NCI-H526 (cell line): Measurements from ENCODE around the gene UGT1A6.
A peak's percentile ranks its signal among the peaks of the same experiment; 100 is the strongest.
"Not testable (repeated sequence)": the region's sequence is repeated elsewhere in the genome, so short reads cannot be mapped to it uniquely, and the experiment has no call there.

Experiments
- DNase-seq, 2 experiments: peaks; one replicate each; lab custom pipeline; 2025; lab: John Stamatoyannopoulos, UW

Gene UGT1A6

GRCh38 chr2:233686928-233687327 is 5.8 kb upstream of the UGT1A6 start:
- DNase-seq = no peak

- no peak for DNase-seq
Observed at GRCh38 chr2:233688341-233688740, 4.3 kb upstream of the UGT1A6 start.

- no peak for DNase-seq
Observed at GRCh38 chr2:233689031-233689430, 3.7 kb upstream of the UGT1A6 start.

DNA sequence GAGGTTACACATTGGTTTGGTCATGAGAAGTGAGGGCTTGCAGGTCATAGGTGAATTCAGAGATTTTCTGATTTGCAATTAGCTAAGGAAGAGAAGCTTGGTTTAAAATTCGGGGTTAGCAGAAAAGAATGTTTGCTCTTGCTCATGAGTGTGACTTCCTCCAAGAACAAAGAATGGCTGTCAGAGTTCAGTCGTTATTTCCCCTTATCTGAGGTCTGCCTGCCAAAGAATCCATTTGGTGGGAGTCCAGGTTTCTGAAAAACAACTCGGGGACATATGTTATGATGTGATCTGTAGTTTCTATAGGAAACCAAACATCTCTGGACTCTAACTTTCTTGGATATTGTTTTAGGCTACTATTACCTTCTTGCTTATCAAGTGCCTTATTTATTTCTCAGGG is 3.2 kb upstream of the UGT1A6 start:
- no peak for DNase-seq

DNA sequence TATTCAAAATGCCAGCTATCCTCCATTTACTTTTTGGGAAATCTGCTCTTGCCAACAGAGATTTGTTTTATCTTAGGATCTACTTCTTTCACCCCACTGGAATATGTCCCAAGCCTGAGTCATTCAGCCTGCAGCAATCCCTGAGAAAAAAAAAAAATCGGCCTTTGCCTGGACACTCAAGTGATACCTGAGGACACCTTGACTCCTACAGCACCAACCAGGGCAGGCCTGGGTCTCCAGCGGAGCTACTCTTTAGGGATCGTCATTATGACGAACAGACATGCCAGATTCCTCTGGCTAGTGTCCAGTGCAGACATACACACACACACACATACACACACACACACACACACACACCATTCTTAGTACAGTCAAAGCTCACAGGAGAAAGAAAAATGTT is 2.2 kb upstream of the UGT1A6 start:
- no peak for DNase-seq

- DNase-seq = peak; percentile 57 to 78
Observed at GRCh38 chr2:233691443-233692433, 952 bp upstream of the UGT1A6 start.

- no peak for DNase-seq
Observed at GRCh38 chr2:233693963-233694362, 1.3 kb downstream of the UGT1A6 start.

- DNase-seq = no peak
Observed at GRCh38 chr2:233698740-233699139, 6.0 kb downstream of the UGT1A6 start.

- DNase-seq = no peak
Observed at GRCh38 chr2:233699424-233700027, 6.8 kb downstream of the UGT1A6 start.

DNA sequence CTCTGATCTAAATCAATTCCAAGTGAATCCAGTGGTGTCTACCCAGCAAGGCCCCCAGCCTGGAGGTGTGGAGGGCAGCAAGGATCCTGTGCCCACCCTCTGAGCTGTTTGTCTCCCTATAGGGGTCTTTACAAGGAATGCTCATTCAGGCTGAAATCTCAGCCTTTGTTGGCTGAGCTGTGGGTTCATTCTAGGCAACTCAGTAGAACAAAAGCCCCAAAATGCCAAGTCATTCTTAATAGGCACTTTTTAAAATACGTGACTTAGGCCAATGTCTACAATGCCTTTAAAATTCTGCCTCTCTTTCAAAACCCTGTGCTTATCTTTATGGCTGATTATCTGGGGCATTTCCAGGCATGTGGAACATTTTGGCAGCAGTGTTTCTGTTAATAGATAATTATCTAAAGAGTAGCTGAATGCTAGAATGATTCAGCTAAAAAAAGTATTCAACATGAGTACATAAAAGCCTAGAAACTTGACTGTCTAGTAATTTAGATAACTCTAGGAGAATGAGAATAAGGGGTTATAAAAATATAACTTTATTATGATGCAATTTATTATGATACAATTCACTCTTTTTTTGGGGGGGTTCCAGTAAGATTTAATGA is 7.4 kb downstream of the UGT1A6 start:
- no peak for DNase-seq

DNA sequence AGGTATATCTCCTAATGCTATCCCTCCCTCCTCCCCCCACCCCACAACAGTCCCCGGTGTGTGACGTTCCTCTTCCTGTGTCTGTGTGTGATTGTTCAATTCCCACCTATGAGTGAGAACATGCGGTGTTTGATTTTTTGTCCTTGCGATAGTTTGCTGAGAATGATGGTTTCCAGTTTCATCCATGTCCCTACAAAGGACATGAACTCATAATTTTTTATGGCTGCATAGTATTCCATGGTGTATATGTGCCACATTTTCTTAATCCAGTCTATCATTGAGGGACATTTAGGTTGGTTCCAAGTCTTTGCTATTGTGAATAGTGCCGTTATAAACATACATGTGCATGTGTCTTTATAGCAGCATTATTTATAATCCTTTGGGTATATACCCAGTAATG is 8.2 kb downstream of the UGT1A6 start:
- not testable (repeated sequence) for DNase-seq

DNA sequence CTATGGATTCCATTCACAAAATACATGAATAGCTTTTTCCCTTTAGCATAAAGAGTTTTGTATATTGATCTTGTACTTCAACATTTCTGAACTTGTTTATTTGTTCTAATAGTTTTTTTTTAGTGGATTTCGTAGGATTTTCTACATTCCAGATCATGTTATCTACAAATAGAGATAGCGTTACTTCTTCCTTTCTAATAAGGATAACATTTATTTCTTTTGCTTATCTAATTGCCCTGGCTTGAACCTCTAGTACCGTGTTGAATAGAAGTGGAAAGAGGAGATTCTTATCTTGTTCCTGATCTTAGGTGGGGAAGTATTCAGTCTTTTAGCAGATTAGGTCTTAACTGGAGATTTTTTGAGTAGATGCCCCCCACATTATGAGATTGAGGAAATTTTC is 9.5 kb downstream of the UGT1A6 start:
- no peak for DNase-seq

DNA sequence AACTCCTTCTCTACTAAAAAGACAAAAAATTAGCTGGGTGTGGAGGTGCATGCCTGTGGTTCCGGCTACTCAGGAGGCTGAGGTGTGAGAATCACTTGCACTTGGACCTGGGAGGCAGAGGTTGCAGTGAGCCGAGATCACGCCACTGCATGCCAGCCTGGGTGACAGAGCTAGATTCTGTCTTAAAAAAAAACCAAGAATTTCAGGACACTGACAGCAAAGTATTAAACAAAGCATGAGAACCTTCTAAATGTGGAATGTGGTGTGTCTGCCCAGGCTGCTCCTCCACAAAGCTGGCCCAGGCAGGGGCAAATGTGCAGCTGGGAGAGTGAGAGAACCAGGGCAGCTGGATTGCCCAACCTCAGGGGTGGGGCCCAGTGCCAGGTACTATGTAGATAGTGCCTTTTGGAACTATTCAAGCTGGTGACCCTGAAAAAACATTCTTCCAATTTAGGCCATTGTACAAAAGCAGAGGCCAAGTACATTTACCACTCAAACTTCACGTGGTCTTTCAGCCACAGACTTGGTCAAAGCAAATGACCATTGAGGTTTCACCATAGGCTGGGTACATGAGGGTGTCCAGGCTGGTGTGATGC is 13.3 kb downstream of the UGT1A6 start:
- DNase-seq = no peak

GRCh38 chr2:233706720-233707119 is 14.0 kb downstream of the UGT1A6 start:
- no peak for DNase-seq

- no peak for DNase-seq
Observed at GRCh38 chr2:233707940-233708644, 15.4 kb downstream of the UGT1A6 start.

- DNase-seq = no peak
Observed at GRCh38 chr2:233708942-233709341, 16.3 kb downstream of the UGT1A6 start.

DNA sequence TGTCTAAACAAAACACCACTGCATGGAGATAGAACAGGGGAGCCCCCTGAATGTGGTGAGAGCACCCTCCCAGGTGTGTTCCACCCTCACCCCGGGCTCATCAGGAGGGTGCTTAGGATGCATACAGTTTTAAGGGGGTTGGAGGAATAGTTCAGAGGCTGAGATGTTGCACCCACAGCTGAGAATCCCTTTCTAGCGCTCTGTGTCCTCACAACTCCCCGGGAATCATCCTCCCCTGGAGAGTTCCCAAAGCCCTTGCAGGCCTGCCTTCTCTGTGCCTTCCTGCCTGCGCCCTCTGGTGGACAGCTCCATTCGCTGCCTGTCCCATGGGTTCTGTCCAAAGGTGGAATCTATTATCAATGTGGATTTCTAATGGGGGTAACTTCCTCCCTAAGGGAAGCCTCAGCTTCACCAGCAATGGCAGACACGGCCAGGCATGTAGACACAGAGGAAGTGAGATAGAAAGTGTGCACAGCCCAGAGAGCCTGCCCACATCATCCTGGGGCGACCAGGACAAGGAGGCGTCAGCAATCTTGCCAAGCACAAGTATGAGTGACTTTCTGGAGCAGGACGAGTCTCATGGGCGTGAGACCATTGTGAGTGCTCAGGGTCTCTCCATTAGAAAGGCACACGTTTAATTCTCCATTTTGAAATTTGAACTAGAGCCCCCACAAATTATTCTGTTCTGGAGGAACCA is 18.8 kb downstream of the UGT1A6 start:
- DNase-seq = peak; percentile 36 to 75

DNA sequence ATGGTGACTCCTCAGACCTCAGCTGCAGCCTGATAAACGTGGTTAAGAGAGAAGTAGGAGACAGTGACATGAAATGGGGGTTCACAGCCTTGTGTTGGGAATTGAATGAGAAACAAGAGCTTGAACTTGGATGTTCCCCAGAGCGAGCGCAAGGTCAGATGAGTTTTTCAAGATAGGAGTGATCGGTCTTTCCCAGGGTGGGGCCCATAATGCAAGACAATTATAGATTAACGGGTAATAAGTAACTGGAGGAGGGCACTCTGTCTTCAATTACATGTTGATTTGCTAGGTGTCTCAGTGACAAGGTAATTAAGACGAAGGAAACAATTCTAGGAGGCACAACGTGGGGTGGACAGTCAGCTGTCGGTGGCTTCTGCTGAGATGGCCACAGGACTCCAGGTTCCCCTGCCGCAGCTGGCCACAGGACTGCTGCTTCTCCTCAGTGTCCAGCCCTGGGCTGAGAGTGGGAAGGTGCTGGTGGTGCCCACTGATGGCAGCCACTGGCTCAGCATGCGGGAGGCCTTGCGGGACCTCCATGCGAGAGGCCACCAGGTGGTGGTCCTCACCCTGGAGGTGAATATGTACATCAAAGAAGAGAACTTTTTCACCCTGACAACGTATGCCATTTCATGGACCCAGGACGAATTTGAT is 20.0 kb downstream of the UGT1A6 start, which contains the start of gene UGT1A5:
Gene UGT1A5, plus strand, starts transcription at position 297 of the 651 bp plus-strand sequence. Its CDS starts 85 bp downstream, at position 382.
- no peak for DNase-seq

- no peak for DNase-seq
Observed at GRCh38 chr2:233713262-233713615, 20.5 kb downstream of the UGT1A6 start.

- DNase-seq = no peak
Observed at GRCh38 chr2:233714121-233714520, 21.4 kb downstream of the UGT1A6 start.

DNA sequence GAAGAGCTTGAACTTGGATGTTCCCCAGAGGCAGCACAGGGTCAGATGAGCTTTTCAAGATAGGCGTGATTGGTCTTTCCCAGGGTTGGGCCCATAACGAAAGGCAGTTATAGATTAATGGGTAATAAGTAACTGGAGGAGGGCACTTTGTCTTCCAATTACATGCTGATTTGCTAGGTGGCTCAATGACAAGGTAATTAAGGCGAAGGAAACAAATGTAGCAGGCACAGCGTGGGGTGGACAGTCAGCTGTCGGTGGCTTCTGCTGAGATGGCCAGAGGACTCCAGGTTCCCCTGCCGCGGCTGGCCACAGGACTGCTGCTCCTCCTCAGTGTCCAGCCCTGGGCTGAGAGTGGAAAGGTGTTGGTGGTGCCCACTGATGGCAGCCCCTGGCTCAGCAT is 25.9 kb downstream of the UGT1A6 start, which contains the start of gene UGT1A4:
Gene UGT1A4, plus strand, starts transcription at position 185 of the 400 bp plus-strand sequence. Its CDS starts 85 bp downstream, at position 270.
- DNase-seq = no peak
